NCI-H460 (cell line): ENCODE results near the gene ILF3. TPM values are rescaled to one million over a fixed set of nuclear protein-coding genes. Genes with fewer than 3 reads are reported as not detected.
A peak's percentile ranks its signal among the peaks of the same experiment; 100 is the strongest.

Experiments
- DNase-seq: peaks from one replicate; pipeline ENCODE4 v3.0.0-alpha.2; 2016; ENCODE audit warnings: low read depth; ENCODE audit errors: extremely low read depth
- total RNA-seq: library from RNA; depleted of rRNA; stranded (reverse); fragments of >200 nt; shearing (Covaris generic); gene quantifications from 2 replicates; pipeline ENCODE4 v1.2.3, GENCODE V29; 2014

Gene ILF3
- total RNA-seq, 1 experiment from 2014 or later, result 112 TPM

GRCh38 chr19:10694706-10695307 is 40.7 kb downstream of the ILF3 start:
- no peak for DNase-seq

DNA sequence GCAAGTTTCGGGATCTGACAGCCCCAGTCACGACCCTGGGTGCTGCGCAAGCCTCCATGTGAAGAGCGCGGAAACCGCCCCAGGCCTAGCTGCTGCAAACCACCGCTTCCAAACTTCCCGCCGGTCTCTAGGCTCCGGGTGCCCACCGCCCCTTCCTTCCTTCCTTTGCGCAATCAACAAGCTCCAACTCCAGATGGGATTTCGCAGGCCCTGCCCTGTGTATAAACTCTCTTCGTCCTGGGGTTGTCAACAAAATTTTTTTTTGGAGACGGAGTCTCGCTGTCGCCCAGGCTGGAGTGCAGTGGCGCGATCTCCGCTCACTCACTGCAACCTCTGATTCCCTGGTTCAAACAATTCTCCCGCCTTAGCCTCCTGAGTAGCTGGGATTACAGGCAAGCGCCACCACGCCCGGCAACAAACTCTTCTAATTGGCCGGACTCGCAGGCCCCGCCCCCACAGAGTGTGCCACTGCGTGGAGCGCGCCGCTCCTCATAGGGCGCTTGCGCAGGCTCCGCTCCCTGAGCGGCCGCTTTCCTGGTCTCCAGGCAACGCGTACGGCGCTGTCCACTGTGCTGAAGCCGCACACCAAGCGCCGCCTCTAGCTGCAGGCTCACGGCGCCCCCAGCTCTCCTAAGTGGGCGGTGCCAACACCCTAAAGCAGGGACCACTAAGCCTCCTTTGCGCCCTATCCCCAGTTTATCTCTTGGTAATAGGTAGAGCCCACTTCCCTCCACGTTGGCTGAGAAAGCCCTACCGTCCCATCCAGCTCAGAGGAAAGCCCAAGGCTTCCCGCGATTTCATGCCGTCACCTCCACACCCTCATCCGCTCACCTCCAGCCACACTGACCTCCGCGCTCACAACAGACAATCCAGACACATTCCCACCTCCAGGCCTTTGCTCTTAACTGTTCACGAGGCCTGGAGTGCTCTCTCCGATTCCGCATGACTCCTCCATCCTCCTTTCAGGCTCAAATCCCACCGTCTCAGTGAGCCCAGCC is 41.6 kb downstream of the ILF3 start:
- DNase-seq, result peak; percentile 91

DNA sequence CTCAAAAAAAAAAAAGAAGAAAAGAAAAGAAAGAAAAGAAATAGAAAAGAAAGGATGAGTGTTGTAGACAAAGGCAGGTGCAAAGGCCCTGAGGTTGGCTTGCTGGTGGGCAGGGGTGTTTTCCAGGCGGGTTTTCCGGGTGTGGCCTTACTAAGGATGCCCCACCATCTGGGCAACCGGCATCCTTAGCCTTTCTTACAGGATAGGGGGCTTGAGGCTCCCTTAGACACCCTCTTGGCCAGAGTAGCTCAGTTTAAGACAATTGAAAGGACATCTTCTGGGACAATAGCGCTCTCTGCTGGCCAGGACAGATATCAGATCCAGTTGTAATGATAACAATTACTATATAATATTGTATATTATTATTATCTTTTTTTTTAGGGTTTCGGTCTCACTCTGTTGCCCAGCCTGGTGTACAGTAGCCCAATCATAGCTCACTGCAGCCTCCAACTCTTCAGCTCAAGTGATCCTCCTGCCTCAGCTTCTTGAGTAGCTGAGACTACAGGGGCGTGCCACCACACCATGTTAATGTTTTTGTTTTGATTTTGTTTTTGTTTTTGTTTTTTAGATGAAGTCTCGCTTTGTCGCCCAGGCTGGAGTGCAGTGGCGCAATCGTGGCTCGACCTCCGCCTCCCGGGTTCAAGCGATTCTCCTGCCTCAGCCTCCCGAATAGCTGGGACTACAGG is 45.6 kb downstream of the ILF3 start:
- peak; percentile 49 for DNase-seq

- DNase-seq, result no peak
Measured at GRCh38 chr19:10701955-10702525, 47.9 kb downstream of the ILF3 start.

DNA sequence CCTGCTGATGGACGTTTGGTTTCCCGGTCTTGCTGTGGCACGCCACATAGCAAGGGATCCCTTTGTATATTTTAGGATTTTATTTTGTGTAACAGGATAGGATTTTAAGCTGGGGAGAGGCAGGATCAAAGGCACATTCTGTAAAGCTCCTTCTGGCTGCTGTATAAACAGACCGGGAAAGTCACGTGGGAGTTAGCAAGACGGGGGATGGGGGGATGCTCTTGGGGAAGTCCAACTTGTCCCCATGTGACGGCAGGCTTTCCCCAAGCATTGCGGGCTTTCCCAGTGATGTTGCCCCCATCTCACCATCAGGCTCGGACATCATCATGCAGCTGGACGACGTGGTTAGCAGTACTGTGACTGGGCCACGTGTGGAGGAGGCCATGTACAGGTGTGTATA is 52.8 kb downstream of the ILF3 start:
- DNase-seq, result no peak

DNA sequence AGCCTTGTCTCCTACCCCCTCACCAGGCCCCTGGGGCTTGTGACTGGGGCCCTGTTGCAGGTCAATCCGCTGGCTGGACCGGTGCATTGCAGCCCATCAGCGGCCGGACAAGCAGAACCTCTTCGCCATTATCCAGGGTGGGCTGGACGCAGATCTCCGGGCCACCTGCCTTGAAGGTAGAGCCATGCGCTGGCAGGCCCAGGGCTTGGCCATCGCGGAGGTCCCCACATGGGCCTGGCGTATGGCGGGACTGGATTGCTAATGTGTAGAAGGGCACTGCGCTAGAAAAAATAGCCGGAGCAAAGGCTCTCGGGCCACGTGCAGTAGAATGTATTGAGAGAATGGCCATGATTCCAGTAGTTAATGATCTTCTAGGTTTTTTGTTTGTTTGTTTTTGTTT is 53.3 kb downstream of the ILF3 start:
- DNase-seq, result no peak

DNA sequence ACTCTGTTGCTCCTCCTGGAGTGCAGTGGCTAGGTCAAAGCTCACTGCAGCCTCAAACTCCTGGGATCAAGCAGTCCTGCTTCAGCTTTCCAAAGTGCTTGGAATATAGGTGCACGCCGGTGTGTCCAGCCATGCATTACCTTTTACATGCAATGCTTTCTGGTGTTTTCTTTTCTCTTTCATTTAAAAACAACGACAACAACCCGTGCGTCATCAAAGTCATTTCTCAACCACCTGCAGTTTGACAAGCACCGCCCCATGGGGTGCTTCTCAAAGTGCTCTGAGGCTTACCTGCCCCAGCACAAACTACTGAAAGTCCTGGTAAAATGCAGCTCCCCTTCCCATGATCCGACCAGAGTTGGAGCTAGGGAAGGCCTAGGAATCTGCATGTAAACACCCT is 54.1 kb downstream of the ILF3 start:
- DNase-seq, result no peak

DNA sequence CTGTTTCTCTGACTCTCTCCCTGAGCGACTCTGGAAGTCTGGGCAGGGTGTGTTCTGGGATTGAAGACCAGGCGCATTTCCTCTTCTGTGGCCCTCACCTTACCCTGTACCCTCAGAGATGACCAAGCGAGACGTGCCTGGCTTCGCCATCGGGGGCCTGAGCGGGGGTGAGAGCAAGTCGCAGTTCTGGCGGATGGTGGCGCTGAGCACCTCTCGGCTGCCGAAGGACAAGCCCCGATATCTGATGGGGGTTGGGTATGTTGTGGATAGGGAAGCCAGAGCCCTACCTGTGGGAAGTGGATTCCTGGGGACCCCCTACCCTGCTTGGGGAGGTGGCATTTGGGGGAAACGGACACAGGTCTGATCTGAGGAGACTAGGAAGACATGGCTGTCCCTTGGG is 57.9 kb downstream of the ILF3 start:
- no peak for DNase-seq

DNA sequence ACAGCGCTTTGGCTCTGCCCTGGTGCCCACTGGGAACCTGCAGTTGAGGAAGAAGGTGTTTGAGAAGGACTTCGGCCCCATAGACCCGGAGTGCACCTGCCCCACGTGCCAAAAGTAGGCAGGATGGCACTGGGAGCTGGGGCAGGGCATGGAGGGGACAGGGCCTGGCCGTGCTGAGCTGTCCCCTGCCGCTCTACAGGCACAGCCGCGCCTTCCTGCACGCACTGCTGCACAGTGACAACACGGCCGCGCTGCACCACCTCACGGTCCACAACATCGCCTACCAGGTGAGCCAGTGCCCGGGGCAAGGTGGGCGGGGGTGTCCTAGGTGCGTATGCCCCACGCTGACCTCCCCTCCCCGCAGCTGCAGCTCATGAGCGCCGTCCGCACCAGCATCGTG is 58.6 kb downstream of the ILF3 start:
- DNase-seq, result no peak

GRCh38 chr19:10713317-10713716 is 59.2 kb downstream of the ILF3 start:
- no peak for DNase-seq

DNA sequence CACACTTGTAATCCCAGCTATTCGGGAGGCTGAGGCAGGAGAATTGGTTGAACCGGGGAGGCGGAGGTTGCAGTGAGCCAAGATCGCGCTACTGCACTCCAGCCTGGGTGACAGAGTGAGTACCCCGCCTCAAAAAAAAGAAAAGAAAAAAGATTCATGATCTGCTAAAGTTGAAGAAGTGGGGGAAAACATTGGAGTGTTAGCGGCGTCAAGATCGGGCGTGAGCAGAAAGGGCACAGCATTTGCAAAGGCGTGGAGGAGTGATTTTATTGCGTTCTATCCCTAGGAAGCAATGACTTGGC is 62.9 kb downstream of the ILF3 start:
- no peak for DNase-seq

DNA sequence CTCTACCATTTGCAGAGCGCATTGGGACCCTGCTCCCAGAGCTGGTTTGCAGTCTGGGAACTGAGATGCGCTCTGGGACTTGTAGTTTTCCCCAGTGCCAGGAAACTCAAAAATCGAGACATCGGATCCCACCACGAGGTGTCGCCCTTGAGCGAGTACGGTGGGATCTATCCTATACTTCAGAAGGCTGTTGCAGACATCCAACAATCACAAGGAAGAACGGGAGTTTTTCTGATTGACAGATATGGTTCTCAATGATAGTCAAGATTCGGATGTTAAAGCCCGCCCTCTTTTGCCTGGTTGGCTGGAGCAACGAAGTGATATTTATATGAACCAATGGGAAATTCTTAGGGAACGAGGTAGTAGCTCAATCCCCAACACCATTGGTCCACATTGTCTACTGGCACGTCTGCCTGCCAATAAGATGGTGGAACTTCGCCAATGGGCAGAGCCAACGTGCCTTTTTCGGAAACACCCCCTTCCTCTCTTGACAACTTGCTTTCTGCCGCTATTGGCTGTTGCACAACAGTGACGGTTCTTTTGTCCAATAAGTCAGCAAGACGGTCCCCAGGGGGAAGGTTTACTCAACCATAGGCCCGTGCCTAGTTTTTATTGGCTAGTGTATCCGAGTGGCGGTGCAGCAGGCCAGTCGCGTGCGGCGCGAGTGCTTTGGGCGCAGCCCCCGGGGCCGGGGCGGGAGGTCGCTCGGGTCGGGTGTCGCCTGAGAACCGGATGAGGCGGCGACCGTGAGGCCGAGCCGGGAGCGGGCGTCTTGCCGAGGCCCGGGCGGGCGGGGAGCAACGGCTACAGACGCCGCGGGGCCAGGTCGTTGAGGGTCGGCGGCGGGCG is 63.4 kb downstream of the ILF3 start, which contains the start of gene DNM2:
TSS of gene DNM2 (plus strand) at position 724 of the 849 bp plus-strand sequence. CDS start 164 bp downstream, outside the sequence.
- peak; percentile 100 for DNase-seq

DNA sequence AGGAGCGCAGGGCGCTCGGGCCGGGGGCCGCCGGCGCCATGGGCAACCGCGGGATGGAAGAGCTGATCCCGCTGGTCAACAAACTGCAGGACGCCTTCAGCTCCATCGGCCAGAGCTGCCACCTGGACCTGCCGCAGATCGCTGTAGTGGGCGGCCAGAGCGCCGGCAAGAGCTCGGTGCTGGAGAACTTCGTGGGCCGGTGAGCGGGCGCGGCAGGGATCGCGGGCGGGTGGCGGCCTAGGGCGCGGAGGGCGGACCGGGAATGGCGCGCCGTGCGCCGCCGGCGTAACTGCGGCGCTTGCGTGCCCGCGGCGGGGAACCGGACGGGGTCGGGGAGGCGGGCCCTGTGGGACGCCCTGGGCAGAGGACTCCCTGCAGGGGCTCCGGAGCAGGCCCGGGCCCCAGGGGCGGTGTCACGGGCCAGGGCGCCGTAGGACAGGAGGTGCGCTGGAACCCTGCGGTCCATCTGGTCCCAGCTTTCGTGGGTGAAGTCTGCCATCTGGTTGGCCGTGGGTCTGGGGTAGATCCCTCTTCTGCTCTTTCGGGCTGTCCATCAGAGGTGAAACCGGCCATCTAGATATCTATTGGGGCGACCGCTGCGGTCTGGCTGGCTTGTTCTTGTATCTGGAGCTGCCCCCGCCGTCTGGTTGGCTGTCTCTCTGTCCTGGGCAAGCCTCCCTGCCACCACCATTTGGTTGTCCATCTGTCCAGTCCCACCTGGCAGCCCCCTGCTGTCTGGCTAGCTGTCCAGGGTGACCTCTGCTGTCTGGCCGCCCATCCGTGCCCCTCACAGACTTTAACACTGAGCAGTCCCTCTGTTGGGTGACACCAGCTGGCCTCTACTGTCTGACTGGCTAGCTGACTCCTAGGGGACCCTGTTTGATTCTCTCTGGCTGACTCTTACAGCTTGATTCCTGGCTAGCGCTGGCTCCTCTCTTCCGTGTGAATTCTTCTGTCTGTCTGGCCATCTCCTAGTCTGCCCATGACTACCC is 64.4 kb downstream of the ILF3 start:
- DNase-seq, result no peak

GRCh38 chr19:10719466-10719961 is 65.4 kb downstream of the ILF3 start:
- DNase-seq, result no peak

DNA sequence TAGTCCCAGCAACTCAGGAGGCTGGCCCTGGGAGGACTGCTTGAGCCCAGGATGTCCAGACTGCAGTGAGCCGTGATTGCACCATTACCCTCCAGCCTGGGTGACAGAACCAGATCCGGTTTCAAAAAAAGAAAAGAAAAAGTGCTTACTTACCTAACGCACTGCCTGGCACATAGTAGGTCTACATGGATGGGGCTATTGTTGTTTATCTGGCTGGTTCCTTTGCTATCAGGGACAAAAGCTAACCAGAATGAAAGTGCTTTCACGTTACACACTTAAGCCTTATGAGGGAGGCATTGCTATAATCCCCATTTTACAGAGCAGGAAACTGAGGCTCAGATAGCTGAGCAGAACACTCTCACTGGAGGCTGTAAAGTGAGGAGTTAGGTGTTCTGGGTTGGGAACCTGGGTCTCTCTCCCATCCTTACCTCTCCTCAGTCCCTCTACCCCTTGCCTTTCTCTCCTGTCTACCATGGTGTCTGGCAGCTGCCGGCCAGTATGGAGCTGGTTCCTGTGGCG is 66.5 kb downstream of the ILF3 start:
- DNase-seq, result no peak

DNA sequence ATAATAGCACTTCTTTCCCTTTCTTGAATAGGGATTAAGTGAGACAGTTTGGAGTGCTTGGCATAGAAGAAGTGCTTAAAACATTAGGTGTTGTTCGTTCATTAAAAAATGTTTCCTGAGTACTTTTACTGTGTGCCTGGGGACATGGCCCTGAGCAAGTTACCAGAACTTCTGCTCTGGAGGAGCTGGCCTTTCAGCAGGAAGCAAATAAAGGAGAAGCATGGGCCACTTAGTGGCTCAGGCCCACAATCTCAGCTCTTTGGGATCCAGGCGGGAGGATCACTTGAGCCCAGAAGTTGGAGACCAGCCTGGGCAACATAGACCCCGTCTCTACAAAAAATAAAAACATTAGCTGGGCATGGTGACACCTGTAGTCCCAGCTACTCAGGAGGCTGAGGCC is 69.4 kb downstream of the ILF3 start:
- no peak for DNase-seq

GRCh38 chr19:10724573-10725071 is 70.5 kb downstream of the ILF3 start:
- no peak for DNase-seq

GRCh38 chr19:10725415-10725814 is 71.3 kb downstream of the ILF3 start:
- no peak for DNase-seq
